ENCODE data around the gene TAF6L.
"Not testable (repeated sequence)": the region's sequence is repeated elsewhere in the genome, so short reads cannot be mapped to it uniquely, and the experiment has no call there.

The TAF6L gene

DNA sequence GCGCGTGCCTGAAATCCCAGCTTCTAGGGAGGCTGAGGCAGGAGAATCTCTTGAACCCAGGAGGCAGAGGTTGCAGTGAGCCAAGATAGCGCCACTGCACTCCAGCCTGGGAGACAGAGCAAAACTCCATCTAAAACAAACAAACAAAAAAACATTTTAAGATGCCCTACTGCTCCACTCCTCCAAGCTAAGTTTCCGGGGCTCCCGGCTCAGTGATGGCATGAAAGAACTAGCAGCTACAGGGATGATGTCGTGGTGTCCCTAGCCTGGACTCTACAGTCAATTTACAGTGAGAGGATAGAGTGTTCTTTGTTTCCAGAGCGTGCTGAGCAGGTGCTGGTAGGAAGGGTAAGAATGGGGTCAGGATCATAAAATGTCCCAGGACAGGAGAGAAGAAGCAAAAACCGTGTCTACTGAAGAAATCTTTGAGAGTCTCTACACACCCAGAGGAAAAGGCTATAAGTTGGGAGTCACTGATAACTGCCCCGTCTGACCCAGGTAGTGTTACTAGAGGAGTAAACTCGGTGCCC is 16.0 kb upstream of the TAF6L start:
- DNase-seq (ENCODE audit: low spot score): no peak

DNA sequence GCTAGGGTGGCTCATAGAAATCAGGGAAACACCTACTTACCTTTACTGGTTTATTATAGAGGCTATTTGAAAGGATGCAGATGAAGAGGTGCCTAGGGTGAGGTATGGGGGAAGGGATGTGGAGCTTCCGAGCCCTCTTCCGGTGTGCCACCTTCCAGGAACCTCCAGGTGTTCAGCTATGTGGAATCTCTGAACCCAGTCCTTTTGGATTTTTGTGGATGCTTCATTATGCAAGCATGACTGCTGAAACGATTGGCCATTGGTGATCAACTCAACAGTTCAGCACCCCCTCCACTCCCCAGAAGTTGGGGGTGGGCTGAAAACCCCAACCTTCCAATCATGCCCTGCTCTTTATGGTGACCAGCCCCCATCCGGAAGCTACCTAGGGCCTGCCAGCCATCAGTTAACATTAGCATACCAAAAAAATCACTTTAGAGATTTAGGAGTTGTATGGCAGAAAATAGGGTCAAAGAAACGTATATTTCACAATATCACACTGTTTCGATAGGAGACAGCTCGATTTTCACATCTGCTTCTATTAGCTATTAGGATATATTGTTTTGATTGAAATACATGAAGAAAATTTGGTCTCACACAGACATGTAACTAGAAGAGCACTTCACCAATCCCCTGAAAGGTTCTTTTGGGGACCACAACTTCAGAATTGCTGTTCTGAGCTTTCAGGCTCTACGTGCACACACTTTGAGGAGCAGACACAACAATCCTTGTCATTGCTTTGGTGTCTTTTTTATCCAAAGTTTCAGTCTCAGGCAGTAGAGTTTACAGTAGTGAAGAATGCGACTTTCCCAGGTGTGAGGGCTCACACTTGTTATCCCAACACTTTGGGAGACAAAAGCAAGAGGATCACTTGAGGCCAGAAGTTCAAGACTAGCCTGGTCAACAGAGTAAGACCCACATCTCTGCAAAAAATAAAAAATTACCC is 13.1 kb upstream of the TAF6L start:
- no peak for DNase-seq (ENCODE audit: low spot score)

DNA sequence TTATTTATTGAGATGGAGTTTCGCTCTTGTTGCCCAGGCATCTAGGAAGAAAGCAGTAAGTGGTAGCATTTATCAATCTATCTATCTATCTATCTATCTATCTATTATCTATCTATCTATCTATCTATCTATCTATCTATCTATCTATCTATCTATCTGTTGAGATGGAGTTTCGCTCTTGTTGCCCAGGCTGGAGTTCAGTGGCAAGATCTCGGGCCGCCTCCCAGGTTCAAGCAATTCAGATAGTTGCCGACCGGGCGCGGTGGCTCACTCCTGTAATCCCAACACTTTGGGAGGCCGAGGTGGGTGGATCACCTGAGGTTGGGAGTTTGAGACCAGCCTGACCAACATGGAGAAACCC is 10.3 kb upstream of the TAF6L start:
- not testable (repeated sequence) for DNase-seq (ENCODE audit: low spot score)

DNA sequence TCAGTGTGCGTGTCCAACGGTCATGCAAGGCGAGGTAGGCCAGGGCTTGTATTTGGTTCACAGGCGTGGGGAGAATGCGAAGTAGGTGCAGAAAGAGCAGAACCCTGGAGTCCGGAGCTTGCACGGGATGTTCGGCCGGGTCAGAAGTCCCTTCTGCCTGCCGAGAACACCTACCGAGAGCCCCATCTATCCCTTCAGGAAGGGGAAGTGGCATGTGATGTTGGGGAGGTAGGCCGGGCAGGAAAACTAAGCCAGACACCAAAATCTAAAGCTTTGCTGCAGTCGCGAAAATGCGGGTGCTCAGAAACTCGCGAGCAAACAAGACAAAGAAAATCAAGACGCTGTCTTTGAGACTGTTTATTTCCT is 435 bp upstream of the TAF6L start:
- DNase-seq (ENCODE audit: low spot score): no peak

DNA sequence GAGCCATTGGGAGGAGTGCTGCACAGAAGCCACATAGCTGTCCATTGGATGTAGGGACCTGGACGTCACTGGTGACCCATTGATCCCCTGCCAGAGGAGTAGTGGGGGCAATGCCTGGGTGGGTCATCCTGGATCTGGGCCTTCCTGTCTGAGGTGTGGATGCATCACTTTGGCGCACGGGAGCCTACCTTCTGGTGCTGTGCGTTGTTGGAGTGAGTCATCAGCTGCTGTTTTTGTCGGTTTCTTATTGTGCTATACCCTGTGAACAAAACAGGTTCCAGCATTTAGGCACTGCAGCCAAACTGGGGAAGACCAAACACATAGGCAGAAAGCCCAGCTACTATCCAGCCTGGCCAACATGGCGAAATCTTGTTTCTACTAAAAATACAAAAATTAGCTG is 3.2 kb downstream of the TAF6L start:
- DNase-seq (ENCODE audit: low spot score): no peak

DNA sequence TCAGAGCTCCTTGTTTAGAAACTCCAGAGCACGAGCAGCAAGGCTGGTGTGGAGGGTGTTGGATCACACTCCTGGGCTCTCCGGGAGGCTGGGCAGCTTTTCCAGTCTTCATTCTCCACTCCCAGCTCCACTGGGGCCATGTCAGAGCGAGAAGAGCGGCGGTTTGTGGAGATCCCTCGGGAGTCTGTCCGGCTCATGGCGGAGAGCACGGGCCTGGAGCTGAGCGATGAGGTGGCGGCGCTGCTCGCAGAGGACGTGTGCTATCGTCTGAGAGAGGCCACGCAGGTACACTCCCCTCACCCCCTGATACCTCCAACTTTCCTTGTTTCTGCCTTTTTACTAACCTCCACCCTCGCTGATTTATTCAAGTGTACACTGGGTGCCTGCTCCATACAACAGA is 4.5 kb downstream of the TAF6L start:
- DNase-seq (ENCODE audit: low spot score): no peak

DNA sequence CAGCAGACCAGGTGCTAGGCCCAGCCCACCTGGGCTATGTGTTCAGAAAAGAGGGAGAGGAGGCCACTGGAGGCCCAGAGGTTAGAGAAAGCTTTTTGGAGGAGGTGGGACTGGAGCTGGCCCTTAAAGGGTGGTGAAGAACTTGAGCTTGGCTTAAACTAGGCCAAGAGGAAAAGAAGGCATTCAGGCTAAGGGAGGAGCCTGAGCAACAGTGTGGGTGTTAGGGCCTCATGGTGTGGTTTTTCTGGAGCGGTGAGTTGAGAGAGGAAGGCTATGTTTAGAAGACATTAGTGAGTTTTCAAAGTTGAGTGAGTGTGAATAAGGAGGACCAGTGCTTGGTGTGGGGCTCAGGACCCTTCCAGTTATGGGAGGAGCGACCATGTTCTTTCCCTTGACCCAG is 6.2 kb downstream of the TAF6L start:
- no peak for DNase-seq (ENCODE audit: low spot score)

DNA sequence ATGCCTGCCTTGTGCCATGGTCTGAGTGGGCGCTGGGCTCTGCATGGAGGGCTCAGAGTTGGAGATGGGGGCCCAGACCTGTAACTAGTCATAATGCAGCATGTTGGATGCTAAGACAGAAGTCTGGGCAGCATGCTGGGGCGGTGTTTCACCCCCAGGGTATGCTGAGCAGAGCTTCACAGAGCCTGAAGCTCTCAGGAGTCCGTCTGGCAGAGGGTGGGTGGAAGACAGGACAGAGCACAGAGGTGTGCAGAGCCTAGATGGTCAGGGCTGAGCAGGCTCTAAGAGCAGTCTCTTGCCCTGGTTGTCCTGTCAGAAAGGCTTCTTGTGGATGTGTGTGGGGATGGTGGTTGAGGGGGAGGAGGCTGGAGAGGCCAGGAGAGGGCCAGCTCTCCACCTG is 7.2 kb downstream of the TAF6L start:
- no peak for DNase-seq (ENCODE audit: low spot score)

DNA sequence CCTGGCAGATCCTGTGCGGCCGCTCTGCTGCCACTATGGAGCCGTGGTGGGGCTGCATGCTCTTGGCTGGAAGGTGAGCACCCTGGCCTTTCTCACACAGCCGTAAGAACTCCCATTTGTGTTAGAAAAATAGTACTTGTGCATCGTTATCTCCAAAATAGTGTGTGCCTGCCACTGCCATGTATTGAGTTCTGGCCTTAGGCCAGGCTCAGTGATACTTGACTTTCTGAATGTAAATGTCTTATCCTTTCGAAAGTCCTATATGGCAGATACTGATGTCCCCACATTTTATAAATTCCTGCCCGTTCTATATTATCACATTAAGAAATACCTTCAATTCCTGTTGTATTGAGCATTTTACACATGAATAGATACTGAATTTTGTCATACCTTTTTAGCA is 11.6 kb downstream of the TAF6L start:
- DNase-seq (ENCODE audit: low spot score): no peak

DNA sequence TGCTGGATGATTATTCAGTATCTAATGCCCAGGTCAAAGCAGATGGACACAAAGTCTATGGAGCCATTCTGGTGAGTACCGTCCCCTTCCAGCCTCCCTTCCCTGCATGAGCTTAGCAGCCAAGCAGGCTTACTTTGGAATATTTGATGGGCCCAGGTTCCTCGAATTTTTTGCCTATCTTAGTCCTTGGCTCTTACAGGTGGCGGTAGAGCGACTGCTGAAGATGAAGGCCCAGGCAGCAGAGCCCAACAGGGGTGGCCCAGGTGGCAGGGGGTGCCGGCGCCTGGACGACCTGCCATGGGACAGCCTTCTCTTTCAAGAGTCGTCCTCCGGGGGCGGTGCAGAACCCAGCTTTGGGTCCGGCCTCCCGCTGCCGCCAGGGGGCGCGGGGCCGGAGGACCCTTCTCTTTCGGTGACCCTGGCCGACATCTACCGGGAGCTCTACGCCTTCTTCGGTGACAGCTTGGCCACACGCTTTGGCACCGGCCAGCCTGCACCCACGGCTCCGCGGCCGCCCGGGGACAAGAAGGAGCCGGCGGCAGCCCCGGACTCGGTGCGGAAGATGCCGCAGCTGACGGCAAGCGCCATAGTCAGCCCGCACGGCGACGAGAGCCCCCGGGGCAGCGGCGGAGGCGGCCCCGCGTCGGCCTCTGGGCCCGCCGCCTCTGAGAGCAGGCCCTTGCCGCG is 15.3 kb downstream of the TAF6L start:
- peak; percentile 82 for DNase-seq (ENCODE audit: low spot score)

DNA sequence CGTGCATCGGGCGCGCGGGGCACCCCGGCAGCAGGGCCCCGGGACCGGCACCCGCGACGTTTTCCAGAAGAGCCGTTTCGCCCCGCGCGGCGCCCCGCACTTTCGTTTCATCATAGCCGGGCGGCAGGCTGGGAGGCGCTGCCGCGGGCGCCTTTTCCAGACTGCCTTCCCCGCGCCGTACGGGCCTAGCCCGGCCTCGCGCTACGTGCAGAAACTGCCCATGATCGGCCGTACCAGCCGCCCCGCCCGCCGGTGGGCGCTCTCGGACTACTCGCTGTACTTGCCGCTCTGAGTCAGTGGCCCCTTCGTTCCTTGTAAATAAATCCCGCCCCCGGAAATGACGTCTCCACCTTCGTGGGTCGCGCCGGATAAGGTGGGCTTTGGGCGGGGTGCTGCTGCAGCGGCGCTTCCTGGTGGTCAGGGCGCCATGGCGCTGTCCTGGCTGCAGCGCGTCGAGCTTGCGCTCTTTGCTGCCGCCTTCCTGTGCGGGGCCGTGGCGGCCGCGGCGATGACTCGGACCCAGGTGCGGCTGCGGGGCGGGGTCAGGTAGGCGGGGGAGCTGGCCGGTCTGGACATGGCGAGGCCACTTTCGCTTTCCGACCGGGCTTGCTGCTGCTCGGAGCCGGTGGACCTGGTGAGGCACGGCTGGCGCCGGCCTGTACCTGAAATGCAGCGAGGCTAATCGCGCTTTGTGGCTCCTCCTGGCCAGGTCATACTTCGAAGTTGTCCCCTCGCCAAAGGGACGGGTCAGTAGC is 16.0 kb downstream of the TAF6L start, which contains the start of gene TMEM179B:
Gene TMEM179B (plus strand): TSS at position 398 of the 755 bp plus-strand sequence. CDS start 30 bp downstream, at position 428.
- DNase-seq (ENCODE audit: low spot score): peak; percentile 99

DNA sequence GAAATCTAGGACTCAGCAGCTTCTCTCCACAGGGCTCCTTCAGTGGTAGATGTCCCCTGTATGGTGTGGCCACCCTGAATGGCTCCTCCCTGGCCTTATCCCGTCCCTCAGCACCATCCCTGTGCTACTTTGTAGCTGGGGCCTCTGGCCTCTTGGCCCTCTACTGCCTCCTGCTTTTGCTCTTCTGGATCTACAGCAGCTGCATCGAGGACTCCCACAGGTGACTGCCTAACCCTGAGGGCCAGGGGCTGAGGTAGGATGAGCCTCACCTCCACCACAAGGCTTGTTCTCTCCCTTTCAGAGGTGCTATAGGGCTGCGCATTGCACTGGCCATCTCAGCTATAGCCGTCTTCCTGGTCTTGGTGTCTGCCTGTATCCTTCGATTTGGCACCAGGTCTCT is 17.8 kb downstream of the TAF6L start:
- DNase-seq (ENCODE audit: low spot score): no peak

DNA sequence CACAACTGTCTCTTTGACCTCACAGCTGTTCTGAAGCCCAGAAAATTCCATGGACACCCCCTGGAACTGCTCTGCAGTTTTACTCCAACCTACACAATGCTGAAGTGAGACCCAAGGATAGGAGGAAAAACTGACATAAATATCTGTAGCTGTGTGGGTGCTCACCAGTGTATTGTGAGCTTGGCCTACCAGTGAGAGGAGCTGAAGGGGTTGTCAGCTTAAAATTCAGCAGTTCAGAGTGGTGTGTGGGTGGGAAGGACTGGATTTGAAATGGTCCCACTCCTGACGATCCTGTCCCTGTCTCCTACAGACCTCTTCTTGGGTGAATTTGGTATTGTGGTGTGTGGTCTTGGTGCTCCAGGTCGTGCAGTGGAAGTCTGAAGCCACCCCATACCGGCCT is 18.4 kb downstream of the TAF6L start:
- no peak for DNase-seq (ENCODE audit: low spot score)

DNA sequence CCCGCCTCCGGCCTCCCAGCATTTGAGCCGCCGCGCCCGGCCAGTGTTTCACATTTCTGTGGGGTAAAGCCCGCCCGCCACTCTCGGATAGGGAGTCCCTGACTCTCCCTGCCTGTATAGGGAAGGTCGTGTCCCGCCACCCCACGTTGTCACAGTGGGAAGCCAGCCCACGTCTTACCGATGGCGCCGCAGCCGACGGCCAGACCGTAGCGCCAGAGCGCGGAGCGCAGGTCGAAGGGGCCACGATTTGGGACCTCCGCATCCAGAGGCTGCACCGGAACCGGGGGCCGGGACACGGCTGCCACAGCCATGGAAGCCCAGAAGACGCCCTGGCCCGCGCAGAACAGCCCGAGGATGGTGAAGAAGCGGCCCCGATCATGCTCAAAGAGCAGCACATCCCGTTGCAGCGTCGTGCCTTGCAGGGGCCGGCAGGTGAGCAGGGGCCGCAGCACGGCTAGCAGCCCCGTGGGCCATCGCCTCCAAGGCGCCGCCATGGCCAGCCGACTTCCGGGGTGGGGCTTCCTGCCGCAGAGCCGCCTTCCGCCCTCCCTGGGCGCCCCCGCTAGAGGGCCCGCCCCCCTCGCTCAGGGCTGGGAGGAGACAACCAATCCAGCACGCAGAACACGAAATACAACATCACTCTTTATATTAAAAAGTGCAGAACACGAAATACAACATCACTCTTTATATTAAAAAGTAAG is 20.5 kb downstream of the TAF6L start, which contains the start of gene TMEM223:
Gene TMEM223 (minus strand): TSS at position 506 of the 701 bp plus-strand sequence. CDS start 12 bp downstream, at position 494.
- DNase-seq (ENCODE audit: low spot score): peak; percentile 85

DNA sequence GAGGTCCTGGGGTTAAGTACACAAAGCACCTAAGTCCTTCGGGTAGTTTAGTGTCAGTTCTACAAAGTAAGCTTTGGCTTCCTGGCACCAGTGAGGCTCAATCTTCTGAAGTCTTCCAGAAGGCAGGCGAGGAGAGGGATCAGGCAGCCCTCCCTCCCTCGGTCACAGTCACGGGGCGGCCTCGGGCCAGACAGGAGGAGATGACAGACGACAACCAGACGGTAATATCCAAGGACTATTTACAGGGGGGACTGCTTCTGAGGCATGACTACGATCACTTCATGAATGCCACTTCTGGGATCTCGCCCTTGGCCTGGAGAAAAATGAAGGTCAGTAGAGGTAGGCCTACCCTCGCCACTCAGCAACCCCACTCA is 21.0 kb downstream of the TAF6L start:
- DNase-seq (ENCODE audit: low spot score): no peak

DNA sequence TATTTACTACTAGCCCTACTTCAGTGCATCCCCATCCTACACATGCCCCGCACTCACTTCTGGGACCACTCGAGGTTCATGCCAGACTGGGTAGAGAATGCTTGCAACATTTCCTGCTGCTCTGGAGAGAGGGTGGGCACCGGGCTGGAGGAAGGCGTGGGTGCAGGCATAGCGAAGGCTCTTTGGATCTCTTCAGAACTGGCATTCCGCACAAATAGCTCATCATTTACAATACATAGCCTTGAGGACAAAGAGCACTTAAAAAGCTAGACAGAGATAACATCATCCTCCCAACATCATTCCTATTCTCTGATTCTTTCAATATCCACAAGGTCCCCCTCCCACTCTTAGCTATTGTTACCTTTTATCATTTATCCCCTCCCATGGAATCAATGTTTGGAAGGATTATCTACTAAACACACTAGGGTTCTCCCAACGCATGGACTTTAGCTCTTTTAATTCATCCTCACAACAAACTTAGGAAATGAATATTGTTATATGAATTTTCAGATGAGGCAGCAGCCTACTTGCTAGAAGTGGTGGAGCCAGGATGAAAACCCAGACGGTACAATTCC is 23.1 kb downstream of the TAF6L start:
- no peak for DNase-seq (ENCODE audit: low spot score)

DNA sequence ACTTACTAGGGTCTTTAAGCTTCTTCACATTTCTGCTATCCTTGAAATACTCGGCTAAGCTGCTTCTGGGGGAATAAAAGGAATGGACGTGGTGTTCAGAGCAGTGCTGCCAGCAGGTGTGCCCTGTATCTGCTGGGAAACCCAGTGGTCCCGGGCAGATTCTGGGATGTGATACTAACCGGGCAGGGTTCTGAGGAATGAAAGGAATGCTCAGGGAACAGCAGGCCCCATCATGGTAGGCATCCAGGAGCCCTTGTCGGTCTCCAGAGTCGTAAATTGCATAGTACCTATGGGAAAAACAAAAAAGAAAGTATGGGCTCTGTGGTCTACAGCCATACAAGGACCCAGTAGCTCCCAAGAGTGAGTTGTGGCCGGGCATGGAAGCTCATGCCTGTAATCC is 25.1 kb downstream of the TAF6L start:
- no peak for DNase-seq (ENCODE audit: low spot score)

DNA sequence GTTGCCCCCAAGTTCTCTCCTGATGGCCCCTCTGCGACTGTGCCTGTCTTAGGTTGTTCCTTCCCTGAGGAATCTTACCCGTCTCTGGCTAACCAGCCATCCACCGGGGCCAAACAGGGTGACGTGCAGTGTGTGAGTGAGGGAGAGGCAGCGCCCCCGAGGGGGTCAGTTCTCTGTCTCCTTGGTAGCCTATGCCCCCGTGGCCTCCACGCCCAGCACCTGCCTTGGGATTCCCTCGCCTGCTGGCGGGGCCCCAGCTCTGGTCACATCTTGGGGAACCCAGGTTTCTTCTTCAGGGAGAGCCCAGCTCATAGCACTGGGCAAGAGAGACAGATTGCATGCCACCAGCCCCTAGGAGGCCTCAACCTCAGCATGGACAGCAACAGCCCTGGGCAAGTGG is 28.3 kb downstream of the TAF6L start:
- DNase-seq (ENCODE audit: low spot score): no peak

DNA sequence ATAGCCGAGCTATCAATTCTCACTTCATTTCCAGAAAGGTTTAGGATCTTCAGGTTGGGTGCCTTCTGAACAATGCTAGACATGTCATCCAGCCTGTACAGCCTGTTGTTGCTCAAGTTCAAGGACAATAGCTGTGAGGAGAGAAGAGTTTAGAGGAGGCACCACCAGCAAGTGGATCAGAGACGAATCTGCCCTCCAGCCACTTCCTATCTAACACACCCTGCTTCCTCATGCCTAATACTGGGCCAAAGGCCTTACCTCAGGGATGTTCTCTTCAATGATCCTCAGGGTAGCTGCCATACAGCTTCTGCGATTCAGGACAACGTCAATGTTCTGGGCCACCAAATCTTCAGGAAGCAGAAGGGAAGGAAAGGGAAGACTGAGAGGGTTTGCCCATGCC is 29.9 kb downstream of the TAF6L start:
- DNase-seq (ENCODE audit: low spot score): no peak

DNA sequence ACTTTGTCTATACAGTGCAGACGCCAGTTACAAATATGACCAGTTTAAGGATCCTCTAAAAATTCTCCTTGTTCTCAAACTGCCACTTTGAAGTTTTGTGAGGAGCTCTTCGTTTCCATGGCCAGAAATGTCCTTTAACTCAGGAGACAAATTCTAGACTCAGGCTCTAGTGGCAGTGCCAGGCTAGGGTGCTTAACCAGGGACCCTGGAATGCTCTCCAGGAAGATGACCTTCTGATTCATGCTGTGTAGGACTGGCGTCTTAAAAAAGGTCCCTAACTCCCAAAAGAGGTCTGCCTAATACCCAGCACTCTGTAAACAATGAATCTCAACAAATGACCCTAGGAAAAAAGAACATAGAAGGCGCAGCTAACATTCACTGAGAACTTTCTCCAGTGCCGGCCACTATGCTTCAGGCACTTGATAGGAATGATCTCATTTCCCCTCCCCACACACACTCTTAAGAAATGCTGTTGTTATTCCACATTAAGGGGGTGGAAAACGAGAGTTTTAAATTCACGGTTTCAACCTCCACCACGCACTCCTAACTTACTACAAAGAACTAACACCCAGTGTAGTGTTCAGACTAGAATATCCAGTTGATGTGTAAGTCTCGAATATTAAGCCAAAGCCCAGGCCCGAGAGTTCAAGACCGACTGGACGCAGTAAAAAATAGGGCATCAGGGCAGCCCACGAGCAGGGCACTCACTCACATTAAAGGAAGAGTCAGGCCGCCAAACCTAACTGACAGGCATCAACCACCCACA is 33.3 kb downstream of the TAF6L start:
- DNase-seq (ENCODE audit: low spot score): peak; percentile 13

Measured in globus pallidus (tissue), 1 donor.